Smooth muscle cell (in vitro differentiated cells): Measurements from ENCODE around the gene OTOS. TPM values are rescaled to one million over a fixed set of nuclear protein-coding genes. Genes with fewer than 3 reads are reported as not detected.

Experiments
- DNase-seq: peaks from one replicate; lab custom pipeline; 2025; ENCODE audit not compliant: unreplicated experiment; lab: John Stamatoyannopoulos, UW
- H2AFZ ChIP-seq: fragments of 200-600 bp; sonication (generic); 2 replicates; pipeline ENCODE4 v1.6.0; 2016; ENCODE audit warnings: antibody characterized with exemption, low read depth, mild to moderate bottlenecking
- H3F3A ChIP-seq: fragments of 200-600 bp; sonication (generic); 2 replicates; pipeline ENCODE4 v1.6.0; 2017; ENCODE audit warnings: antibody characterized with exemption, low read depth
- H3K27ac ChIP-seq: fragments of 200-600 bp; sonication (generic); 2 replicates; pipeline ENCODE4 v1.5.1; 2016; ENCODE audit warnings: low read depth, mild to moderate bottlenecking
- H3K27me3 ChIP-seq: fragments of 200-600 bp; sonication (generic); 2 replicates; pipeline ENCODE4 v1.6.1; 2016; ENCODE audit warnings: low read depth, mild to moderate bottlenecking
- H3K36me3 ChIP-seq: fragments of 200-600 bp; sonication (generic); 2 replicates; pipeline ENCODE4 v1.5.1; 2016; ENCODE audit warnings: low read depth
- H3K4me1 ChIP-seq: fragments of 200-600 bp; sonication (generic); 2 replicates; pipeline ENCODE4 v1.5.1; 2016; ENCODE audit warnings: low read depth
- H3K4me2 ChIP-seq: fragments of 200-600 bp; sonication (generic); 2 replicates; pipeline ENCODE4 v1.6.0; 2016; ENCODE audit warnings: mild to moderate bottlenecking
- H3K4me3 ChIP-seq: fragments of 200-600 bp; sonication (generic); 2 replicates; pipeline ENCODE4 v1.5.1; 2016; ENCODE audit warnings: mild to moderate bottlenecking
- H3K79me2 ChIP-seq: fragments of 200-600 bp; sonication (generic); 2 replicates; pipeline ENCODE4 v1.6.0; 2016; ENCODE audit warnings: low read depth, mild to moderate bottlenecking
- H3K9ac ChIP-seq: fragments of 200-600 bp; sonication (generic); 2 replicates; pipeline ENCODE4 v1.6.0; 2016; ENCODE audit warnings: low read depth
- H3K9me3 ChIP-seq: fragments of 200-600 bp; sonication (generic); replicated peaks from 2 replicates; pipeline ENCODE4 v1.5.1; 2016; ENCODE audit warnings: low read depth
- H4K20me1 ChIP-seq: fragments of 200-600 bp; sonication (generic); 2 replicates; pipeline ENCODE4 v1.6.0; 2016; ENCODE audit warnings: low read depth
- WGBS: methylation state at CpG from one replicate; pipeline ENCODE4 v1.1.7; 2016; ENCODE audit warnings: low lambda C conversion rate; 5-methylcytosine and 5-hydroxymethylcytosine counted together
- polyA plus RNA-seq: library from polyadenylated mRNA; unstranded; fragments of >200 nt; fragmentation: Nextera tagmentation; extraction: Ambion mirVana; gene quantifications from 2 replicates; pipeline ENCODE4 v1.2.1, GENCODE V29; 2016
- total RNA-seq: library from RNA; depleted of rRNA; stranded (reverse); fragments of >200 nt; gene quantifications from 2 replicates; pipeline ENCODE4 v1.2.3, GENCODE V29; 2014
- TF ChIP-seq, protein P1 (sequence below): fragments of 200-600 bp; sonication (generic); IDR thresholded peaks from 2 replicates; pipeline ENCODE4 v1.5.1; 2017; ENCODE audit warnings: borderline replicate concordance, mild to moderate bottlenecking, antibody characterized with exemption; ENCODE audit not compliant: insufficient read depth, poor library complexity, severe bottlenecking

The OTOS gene
- total and polyA plus RNA-seq, 2 experiments from 2014 or later = not detected

DNA sequence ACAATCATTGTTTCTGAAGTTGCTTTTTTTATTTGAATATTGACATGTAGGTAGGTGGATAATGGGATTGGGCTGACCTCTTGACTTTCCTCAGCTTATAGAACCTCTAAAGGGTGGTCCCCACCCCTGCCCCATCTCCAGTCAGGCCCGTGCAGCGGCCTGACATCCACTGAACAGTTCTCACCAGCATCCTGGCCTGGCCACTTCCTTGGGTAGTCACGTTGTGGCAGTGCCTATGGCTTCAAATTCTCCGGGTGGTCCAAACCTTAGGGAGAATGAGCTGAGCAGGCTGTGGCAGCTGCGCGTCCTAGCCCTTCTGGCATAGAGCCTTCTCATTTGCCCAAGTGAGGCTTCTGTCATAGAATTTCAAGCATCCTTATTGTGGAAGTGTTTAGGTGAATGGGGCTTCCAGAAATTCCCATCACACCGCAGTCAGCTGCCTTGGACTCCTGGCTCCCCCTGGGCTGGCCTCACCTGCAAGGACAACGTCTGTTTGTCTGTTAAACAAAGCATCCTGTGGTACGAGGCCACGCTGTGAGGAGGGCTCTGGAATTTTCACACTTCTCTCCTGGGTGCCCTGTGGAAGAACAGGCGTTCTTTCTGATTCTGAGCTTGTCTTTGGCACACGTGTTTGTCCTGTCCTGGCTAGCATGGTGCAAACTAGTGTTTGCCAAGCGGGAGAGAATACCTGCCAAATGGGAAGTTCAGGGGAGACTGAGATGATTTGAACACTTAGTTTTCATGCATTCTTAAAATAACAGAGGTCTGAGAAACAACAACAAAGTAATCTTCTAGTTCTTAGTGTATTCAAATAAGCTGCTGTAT, 31.8 kb upstream of the OTOS start:
- H2AFZ ChIP-seq = no peak overlapping the region
- H3K79me2 ChIP-seq = no peaks in the 10 kb centered on the region
- no peaks in the 10 kb centered on the region for H3K36me3 ChIP-seq
- no peaks in the 10 kb centered on the region for H3F3A ChIP-seq
- no peaks in the 10 kb centered on the region for H4K20me1 ChIP-seq
- 88% methylated on average over 13 of the region's 13 CpGs for WGBS
- DNase-seq = no peak
- peaks cover 26% of the 10 kb centered on the region for H3K27me3 ChIP-seq
- peaks cover 3% of the 10 kb centered on the region for H3K4me1 ChIP-seq
- H3K9me3 ChIP-seq = no peaks in the 10 kb centered on the region
- no peak overlapping the region for H3K9ac ChIP-seq
- no peak overlapping the region for H3K4me3 ChIP-seq
- TF ChIP-seq, protein P1, sequence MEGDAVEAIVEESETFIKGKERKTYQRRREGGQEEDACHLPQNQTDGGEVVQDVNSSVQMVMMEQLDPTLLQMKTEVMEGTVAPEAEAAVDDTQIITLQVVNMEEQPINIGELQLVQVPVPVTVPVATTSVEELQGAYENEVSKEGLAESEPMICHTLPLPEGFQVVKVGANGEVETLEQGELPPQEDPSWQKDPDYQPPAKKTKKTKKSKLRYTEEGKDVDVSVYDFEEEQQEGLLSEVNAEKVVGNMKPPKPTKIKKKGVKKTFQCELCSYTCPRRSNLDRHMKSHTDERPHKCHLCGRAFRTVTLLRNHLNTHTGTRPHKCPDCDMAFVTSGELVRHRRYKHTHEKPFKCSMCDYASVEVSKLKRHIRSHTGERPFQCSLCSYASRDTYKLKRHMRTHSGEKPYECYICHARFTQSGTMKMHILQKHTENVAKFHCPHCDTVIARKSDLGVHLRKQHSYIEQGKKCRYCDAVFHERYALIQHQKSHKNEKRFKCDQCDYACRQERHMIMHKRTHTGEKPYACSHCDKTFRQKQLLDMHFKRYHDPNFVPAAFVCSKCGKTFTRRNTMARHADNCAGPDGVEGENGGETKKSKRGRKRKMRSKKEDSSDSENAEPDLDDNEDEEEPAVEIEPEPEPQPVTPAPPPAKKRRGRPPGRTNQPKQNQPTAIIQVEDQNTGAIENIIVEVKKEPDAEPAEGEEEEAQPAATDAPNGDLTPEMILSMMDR = no peak
- H3K27ac ChIP-seq = no peak overlapping the region
- H3K4me2 ChIP-seq = no peak overlapping the region

DNA sequence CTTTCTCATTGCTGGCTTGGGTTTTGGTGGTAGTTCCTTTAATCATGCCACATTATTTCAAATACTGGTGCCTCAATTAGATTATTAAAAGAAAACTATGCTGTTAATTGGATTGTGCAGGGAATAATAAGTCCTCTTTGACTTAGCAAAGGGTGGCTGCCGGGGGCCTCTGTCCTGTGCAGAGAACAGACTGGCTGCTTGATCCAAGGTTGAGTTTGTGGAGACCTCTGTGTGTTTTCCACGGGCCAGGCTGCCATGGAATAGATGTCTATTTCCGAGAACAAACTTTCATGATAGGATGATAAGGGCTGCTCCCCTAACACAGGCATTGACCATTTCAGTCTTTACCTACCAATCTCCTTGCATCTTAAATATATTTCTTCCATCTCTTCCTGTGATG, 30.4 kb upstream of the OTOS start:
- H3K27ac ChIP-seq = no peak overlapping the region
- peaks cover 15% of the 10 kb centered on the region for H3K27me3 ChIP-seq
- no peak overlapping the region for H2AFZ ChIP-seq
- no peaks in the 10 kb centered on the region for H3F3A ChIP-seq
- TF ChIP-seq, protein P1 = no peak
- no peaks in the 10 kb centered on the region for H4K20me1 ChIP-seq
- H3K4me3 ChIP-seq = no peak overlapping the region
- no peak overlapping the region for H3K9ac ChIP-seq
- no peak overlapping the region for H3K4me2 ChIP-seq
- H3K36me3 ChIP-seq = no peaks in the 10 kb centered on the region
- DNase-seq = no peak
- peaks cover 3% of the 10 kb centered on the region for H3K4me1 ChIP-seq
- no peaks in the 10 kb centered on the region for H3K9me3 ChIP-seq
- WGBS = 88% methylated on average over 3 of the region's 3 CpGs
- no peaks in the 10 kb centered on the region for H3K79me2 ChIP-seq

DNA sequence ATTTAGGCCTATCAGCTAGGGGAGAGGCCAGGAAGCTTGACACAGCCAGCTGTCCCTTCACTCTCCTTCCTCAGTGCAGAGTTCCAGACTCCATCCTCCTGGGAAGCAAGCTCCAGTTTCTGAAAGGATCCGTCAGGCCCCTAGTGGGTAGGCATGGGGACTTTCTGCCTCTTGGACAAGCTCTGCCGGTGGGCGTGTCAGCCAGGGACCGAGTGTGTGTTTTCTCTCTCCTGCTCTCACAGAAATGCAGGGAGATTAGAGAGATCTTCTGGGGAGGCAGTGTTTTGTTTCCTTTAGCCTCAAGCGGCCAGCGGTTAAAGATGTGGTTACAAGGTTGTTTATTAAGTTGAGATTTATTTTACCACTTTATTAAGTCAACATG, 29.9 kb upstream of the OTOS start:
- H3K9me3 ChIP-seq = no peaks in the 10 kb centered on the region
- peaks cover 10% of the 10 kb centered on the region for H3K27me3 ChIP-seq
- no peak for DNase-seq
- H3K4me3 ChIP-seq = no peak overlapping the region
- TF ChIP-seq, protein P1 = no peak
- no peaks in the 10 kb centered on the region for H3K79me2 ChIP-seq
- H3K4me1 ChIP-seq = peaks cover 3% of the 10 kb centered on the region
- WGBS = 54% methylated on average over 6 of the region's 6 CpGs
- H3K27ac ChIP-seq = no peak overlapping the region
- H3K9ac ChIP-seq = no peak overlapping the region
- no peak overlapping the region for H3K4me2 ChIP-seq
- no peaks in the 10 kb centered on the region for H4K20me1 ChIP-seq
- no peaks in the 10 kb centered on the region for H3F3A ChIP-seq
- H2AFZ ChIP-seq = no peak overlapping the region
- H3K36me3 ChIP-seq = no peaks in the 10 kb centered on the region
